GM12878 (cell line): ENCODE results near the gene CCSER1. TPM values are rescaled to one million over a fixed set of nuclear protein-coding genes. Genes with fewer than 3 reads are reported as not detected.

Experiments used
- ATAC-seq: fragments of 200-7000 bp; cut with Tn5 transposase; 3 replicates; pipeline ENCODE4 v1.9.1; 2020; ENCODE audit warnings: mild to moderate bottlenecking, moderate library complexity
- BruUV-seq: library from RNA; stranded (reverse); fragments of 400-500 nt; replicated peaks from 2 replicates; lab custom pipeline; 2021; lab: Mats Ljungman, UMichigan
- CTCF ChIA-PET: fragments of 300-600 bp; sonication (Branson Sonifier 250); formaldehyde crosslinking; extraction: SDS; loops from one replicate; lab custom pipeline; 2021; ENCODE audit warnings: inconsistent platforms; lab: Yijun Ruan, JAX
- POLR2A ChIA-PET: fragments of 350-600 bp; formaldehyde crosslinking; extraction: SDS; loops from one replicate; lab custom pipeline; 2021; ENCODE audit warnings: inconsistent platforms; lab: Charles Lee
- RAD21 ChIA-PET: fragments of 300-600 bp; sonication (Branson Sonifier 250); formaldehyde crosslinking; loops from one replicate; lab custom pipeline; 2023; ENCODE audit warnings: antibody characterized with exemption; ENCODE audit not compliant: unreplicated experiment; lab: Charles Lee
- SMC1A ChIA-PET: fragments of 300-600 bp; sonication (Branson Sonifier 250); formaldehyde crosslinking; loops from one replicate; lab custom pipeline; 2023; ENCODE audit not compliant: unreplicated experiment, uncharacterized antibody; lab: Charles Lee
- DNase-seq: peaks from one replicate; pipeline ENCODE4 v3.0.0-alpha.2; 2011; ENCODE audit warnings: low read depth, low spot score
- FAIRE-seq: peaks from 3 replicates; lab custom pipeline; 2011; peaks lifted over from hg19 to GRCh38; lab: Jason Lieb, UNC
- H2AFZ ChIP-seq: 2 replicates; pipeline ENCODE4 v1.6.0; 2011; ENCODE audit warnings: low read depth, low read length, control low read depth; ENCODE audit not compliant: control insufficient read depth
- H3K27ac ChIP-seq: 2 replicates; pipeline ENCODE4 v1.5.1; 2011; ENCODE audit warnings: control low read depth; ENCODE audit not compliant: control insufficient read depth, insufficient read depth
- H3K27me3 ChIP-seq, 2 experiments: replicated peaks in 1 of 2; 2 replicates each; pipeline versions ENCODE4 v1.6.0 to v1.6.1; 2011; ENCODE audit warnings: low read length in 1 of 2; ENCODE audit not compliant: control insufficient read depth in 2 of 2, insufficient read depth in 2 of 2
- H3K36me3 ChIP-seq, 2 experiments: 2 replicates each; pipeline ENCODE4 v1.5.1; 2011; ENCODE audit warnings: low read length in 1 of 2; ENCODE audit not compliant: control insufficient read depth in 2 of 2, insufficient read depth in 2 of 2
- H3K4me1 ChIP-seq: 2 replicates; pipeline ENCODE4 v1.6.1; 2011; ENCODE audit warnings: mild to moderate bottlenecking, low read length, moderate library complexity, mixed read lengths; ENCODE audit not compliant: control insufficient read depth, insufficient read depth
- H3K4me2 ChIP-seq: 2 replicates; pipeline ENCODE4 v1.6.0; 2011; ENCODE audit warnings: control low read depth; ENCODE audit not compliant: control insufficient read depth, insufficient read depth
- H3K4me3 ChIP-seq: fragments of 200-600 bp; sonication (generic); 2 replicates; pipeline ENCODE4 v1.5.1; 2016
- H3K79me2 ChIP-seq: 2 replicates; pipeline ENCODE4 v1.6.0; 2011; ENCODE audit warnings: low read length; ENCODE audit not compliant: control insufficient read depth, insufficient read depth
- H3K9ac ChIP-seq: 2 replicates; pipeline ENCODE4 v1.8.0; 2011; ENCODE audit warnings: low read length, control low read depth, mixed read lengths; ENCODE audit not compliant: control insufficient read depth, insufficient read depth
- H3K9me3 ChIP-seq: replicated peaks from 3 replicates; pipeline ENCODE4 v1.5.1; 2011; ENCODE audit warnings: mild to moderate bottlenecking, low read length; ENCODE audit not compliant: control insufficient read depth, insufficient read depth
- H4K20me1 ChIP-seq: 2 replicates; pipeline ENCODE4 v1.6.0; 2011; ENCODE audit not compliant: control insufficient read depth, insufficient read depth
- CHD4 ChIP-seq: fragments of 200-600 bp; sonication (generic); IDR thresholded peaks from 2 replicates; pipeline ENCODE4 v1.6.1; 2016; ENCODE audit warnings: mild to moderate bottlenecking
- NFYA ChIP-seq: IDR thresholded peaks from 2 replicates; pipeline ENCODE4 v1.6.1; 2011; ENCODE audit warnings: low read depth, mild to moderate bottlenecking, low read length, improper control_type of control experiment, borderline replicate concordance
- SMC3 ChIP-seq: IDR thresholded peaks from 2 replicates; pipeline ENCODE4 v1.6.1; 2011; ENCODE audit warnings: low read length, improper control_type of control experiment, borderline replicate concordance
- TCF12 ChIP-seq: IDR thresholded peaks from 2 replicates; pipeline ENCODE4 v1.6.1; 2011; ENCODE audit warnings: low read depth, mild to moderate bottlenecking, low read length
- WRNIP1 ChIP-seq: IDR thresholded peaks from 2 replicates; pipeline ENCODE4 v1.6.1; 2011; ENCODE audit warnings: low read depth, low read length, improper control_type of control experiment, borderline replicate concordance
- ZBED1 ChIP-seq: IDR thresholded peaks from 2 replicates; pipeline ENCODE4 v1.6.1; 2016; ENCODE audit warnings: borderline replicate concordance
- ZNF24 ChIP-seq: fragments of 450-650 bp; IDR thresholded peaks from 2 replicates; pipeline ENCODE4 v1.6.1; 2017; ENCODE audit warnings: antibody characterized with exemption, mild to moderate bottlenecking
- WGBS: methylation state at CpG from one replicate; pipeline ENCODE4 v1.1.6; 2016; ENCODE audit warnings: low lambda C conversion rate; ENCODE audit not compliant: insufficient replicate concordance, insufficient coverage; ENCODE audit errors: missing lambda C conversion rate; 5-methylcytosine and 5-hydroxymethylcytosine counted together
- in situ Hi-C: fragments of 300-500 bp; cut with MboI; formaldehyde crosslinking; loops from 9 replicates; pipeline ENCODE4 v1.14.3; 2018; ENCODE audit warnings: mixed read lengths
- intact Hi-C: fragments of 100-400 bp; cut with micrococcal nuclease; formaldehyde crosslinking; loops from one replicate; pipeline ENCODE4 v1.14.2; 2022; ENCODE audit not compliant: unreplicated experiment
- polyA plus RNA-seq, 11 experiments: library from polyadenylated mRNA; depleted of rRNA in 4 of 11; unstranded in 6 of 11; stranded (reverse) in 5 of 11; fragments of >200 nt; fragmentation: Nextera tagmentation in 4 of 11; fragmentation: Illumina TruSeq in 1 of 11; extraction: Ambion mirVana in 4 of 11; extraction: Trizol in 1 of 11; gene quantifications; 1 replicate in 1 of 11; 2 replicates in 10 of 11; pipeline versions ENCODE4 v1.2.1 to v1.2.3, GENCODE V29; 2011 to 2016; ENCODE audit warnings: inconsistent platforms in 2 of 11, missing spikeins in 2 of 11, low read depth in 1 of 11
- total RNA-seq, 4 experiments: library from RNA; depleted of rRNA in 3 of 4; stranded (reverse); fragments of >200 nt in 3 of 4; fragmentation: Illumina TruSeq in 1 of 4; extraction: Trizol in 1 of 4; gene quantifications; 2 replicates each; pipeline versions ENCODE4 v1.2.1 to v1.2.3, GENCODE V29; 2013 to 2021
- TF ChIP-seq, protein P1 (sequence below), 3 experiments: IDR thresholded peaks in 2 of 3; conservative IDR thresholded peaks in 1 of 3; 2 replicates each; pipeline ENCODE4 v1.5.1; 2011; ENCODE audit warnings: low read depth in 3 of 3, low read length in 3 of 3, mild to moderate bottlenecking in 3 of 3, control low read depth in 2 of 3, moderate library complexity in 2 of 3, inconsistent platforms in 1 of 3, mixed read lengths in 1 of 3; ENCODE audit not compliant: control insufficient read depth in 2 of 3, insufficient read depth in 1 of 3; ENCODE audit errors: extremely low read depth in 1 of 3
- TF ChIP-seq, protein P2 (sequence below): IDR thresholded peaks from 2 replicates; pipeline ENCODE4 v1.6.1; 2012; ENCODE audit warnings: mild to moderate bottlenecking, low read depth, low read length

Gene CCSER1
- total and polyA plus RNA-seq, 10 of the 15 experiments (the other 5 are each of a cell fraction or from before 2014, with no cell fraction given) = 0.22 to 2.7 (median 1.0) TPM

DNA sequence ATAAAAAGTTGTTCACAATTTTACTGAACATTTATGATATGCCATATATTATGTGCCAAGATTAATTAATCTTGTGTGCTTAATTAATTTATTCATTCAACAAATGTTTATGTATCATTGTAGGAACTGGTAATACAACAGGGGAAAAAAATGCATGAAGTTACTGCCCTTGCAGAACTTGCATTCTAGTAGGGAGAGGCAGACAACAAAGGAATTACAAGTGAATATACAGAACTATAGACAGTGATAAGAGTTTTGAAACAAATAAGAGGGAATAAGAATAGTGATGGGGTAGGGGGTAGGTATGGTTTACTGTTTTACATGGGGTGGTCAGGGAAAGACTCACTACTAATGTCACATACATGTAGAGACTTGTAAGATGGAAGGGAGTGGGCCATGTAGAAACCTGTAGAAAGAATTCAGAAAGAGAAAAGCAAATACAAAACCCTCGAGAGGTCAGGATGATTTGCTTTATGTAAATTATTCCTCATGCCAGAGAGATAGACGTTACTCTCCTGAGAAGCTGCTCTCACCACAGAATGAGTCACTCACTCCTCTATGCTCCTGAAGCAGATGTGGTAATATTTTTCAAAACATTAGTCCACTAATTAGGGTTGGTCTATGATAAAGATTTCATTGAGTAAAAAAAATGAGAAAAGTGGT, 1321.6 kb downstream of the CCSER1 start:
- no peak overlapping the region for H3K4me3 ChIP-seq
- WGBS = 0% methylated on average over 2 of the region's 2 CpGs
- TF ChIP-seq NFYA = no peak
- TF ChIP-seq SMC3 = no peak
- no peak for TF ChIP-seq WRNIP1
- TF ChIP-seq, protein P1, sequence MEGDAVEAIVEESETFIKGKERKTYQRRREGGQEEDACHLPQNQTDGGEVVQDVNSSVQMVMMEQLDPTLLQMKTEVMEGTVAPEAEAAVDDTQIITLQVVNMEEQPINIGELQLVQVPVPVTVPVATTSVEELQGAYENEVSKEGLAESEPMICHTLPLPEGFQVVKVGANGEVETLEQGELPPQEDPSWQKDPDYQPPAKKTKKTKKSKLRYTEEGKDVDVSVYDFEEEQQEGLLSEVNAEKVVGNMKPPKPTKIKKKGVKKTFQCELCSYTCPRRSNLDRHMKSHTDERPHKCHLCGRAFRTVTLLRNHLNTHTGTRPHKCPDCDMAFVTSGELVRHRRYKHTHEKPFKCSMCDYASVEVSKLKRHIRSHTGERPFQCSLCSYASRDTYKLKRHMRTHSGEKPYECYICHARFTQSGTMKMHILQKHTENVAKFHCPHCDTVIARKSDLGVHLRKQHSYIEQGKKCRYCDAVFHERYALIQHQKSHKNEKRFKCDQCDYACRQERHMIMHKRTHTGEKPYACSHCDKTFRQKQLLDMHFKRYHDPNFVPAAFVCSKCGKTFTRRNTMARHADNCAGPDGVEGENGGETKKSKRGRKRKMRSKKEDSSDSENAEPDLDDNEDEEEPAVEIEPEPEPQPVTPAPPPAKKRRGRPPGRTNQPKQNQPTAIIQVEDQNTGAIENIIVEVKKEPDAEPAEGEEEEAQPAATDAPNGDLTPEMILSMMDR (IDR thresholded peaks at IDR 0.05 in 2 of 3, conservative IDR thresholded peaks at IDR 0.05 in 1 of 3; ENCODE audit: control insufficient read depth in 2 of 3, extremely low read depth in 1 of 3, insufficient read depth in 1 of 3, low read depth in 3 of 3, low read length in 3 of 3) = no peak
- no peak for TF ChIP-seq ZNF24
- TF ChIP-seq, protein P2, sequence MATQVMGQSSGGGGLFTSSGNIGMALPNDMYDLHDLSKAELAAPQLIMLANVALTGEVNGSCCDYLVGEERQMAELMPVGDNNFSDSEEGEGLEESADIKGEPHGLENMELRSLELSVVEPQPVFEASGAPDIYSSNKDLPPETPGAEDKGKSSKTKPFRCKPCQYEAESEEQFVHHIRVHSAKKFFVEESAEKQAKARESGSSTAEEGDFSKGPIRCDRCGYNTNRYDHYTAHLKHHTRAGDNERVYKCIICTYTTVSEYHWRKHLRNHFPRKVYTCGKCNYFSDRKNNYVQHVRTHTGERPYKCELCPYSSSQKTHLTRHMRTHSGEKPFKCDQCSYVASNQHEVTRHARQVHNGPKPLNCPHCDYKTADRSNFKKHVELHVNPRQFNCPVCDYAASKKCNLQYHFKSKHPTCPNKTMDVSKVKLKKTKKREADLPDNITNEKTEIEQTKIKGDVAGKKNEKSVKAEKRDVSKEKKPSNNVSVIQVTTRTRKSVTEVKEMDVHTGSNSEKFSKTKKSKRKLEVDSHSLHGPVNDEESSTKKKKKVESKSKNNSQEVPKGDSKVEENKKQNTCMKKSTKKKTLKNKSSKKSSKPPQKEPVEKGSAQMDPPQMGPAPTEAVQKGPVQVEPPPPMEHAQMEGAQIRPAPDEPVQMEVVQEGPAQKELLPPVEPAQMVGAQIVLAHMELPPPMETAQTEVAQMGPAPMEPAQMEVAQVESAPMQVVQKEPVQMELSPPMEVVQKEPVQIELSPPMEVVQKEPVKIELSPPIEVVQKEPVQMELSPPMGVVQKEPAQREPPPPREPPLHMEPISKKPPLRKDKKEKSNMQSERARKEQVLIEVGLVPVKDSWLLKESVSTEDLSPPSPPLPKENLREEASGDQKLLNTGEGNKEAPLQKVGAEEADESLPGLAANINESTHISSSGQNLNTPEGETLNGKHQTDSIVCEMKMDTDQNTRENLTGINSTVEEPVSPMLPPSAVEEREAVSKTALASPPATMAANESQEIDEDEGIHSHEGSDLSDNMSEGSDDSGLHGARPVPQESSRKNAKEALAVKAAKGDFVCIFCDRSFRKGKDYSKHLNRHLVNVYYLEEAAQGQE = no peak
- TF ChIP-seq CHD4 = no peak
- TF ChIP-seq TCF12 = no peak
- TF ChIP-seq ZBED1 = no peak
- TF ChIP-seq, all 136 proteins: peak for 0
- Histone ChIP-seq H3K36me3 (no peaks in the 10 kb centered on the region), H3K9ac (no peak overlapping the region), H3K79me2 (no peaks in the 10 kb centered on the region), H4K20me1 (no peaks in the 10 kb centered on the region), H3K9me3 (no peaks in the 10 kb centered on the region), H3K4me1 (no peaks in the 10 kb centered on the region), H3K4me2 (no peak overlapping the region), H3K27me3 (no peaks in the 10 kb centered on the region), H2AFZ (no peak overlapping the region), H3K27ac (no peak overlapping the region)
- intact Hi-C loops = no loop called here
- DNase-seq = no peak
- no TSS peak for BruUV-seq
- ChIA-PET SMC1A (no interaction called here), CTCF (no interaction called here), RAD21 (no interaction called here), POLR2A (no interaction called here)
- ATAC-seq = peak; percentile 75
- in situ Hi-C loops = no loop called here
- FAIRE-seq = no peak
